Mesenchymal stem cell (in vitro differentiated cells and primary cell): Measurements from ENCODE around the gene PRSS38.

Source experiments
- DNase-seq: peaks from one replicate; pipeline ENCODE4 v3.0.0-alpha.2; 2013
- H2AFZ ChIP-seq: one replicate; pipeline ENCODE4 v1.6.1; 2013; ENCODE audit warnings: low read depth, mild to moderate bottlenecking, control low read depth, inconsistent platforms, low read length, moderate library complexity
- H2AK5ac ChIP-seq: 2 replicates; pipeline ENCODE4 v1.6.1; 2013; ENCODE audit warnings: low read length, moderate library complexity, mild to moderate bottlenecking, inconsistent platforms; ENCODE audit not compliant: severe bottlenecking
- H2BK120ac ChIP-seq: one replicate; pipeline ENCODE4 v1.6.1; 2013; ENCODE audit warnings: low read depth, mild to moderate bottlenecking, inconsistent platforms, low read length, moderate library complexity
- H2BK12ac ChIP-seq, 2 experiments: one replicate each; pipeline ENCODE4 v1.6.1; 2013; ENCODE audit warnings: inconsistent platforms in 2 of 2, low read length in 2 of 2, mild to moderate bottlenecking in 2 of 2, moderate library complexity in 2 of 2, control low read depth in 1 of 2
- H2BK15ac ChIP-seq: one replicate; pipeline ENCODE4 v1.6.1; 2013; ENCODE audit warnings: mild to moderate bottlenecking, low read depth, inconsistent platforms; ENCODE audit not compliant: poor library complexity, severe bottlenecking
- H2BK5ac ChIP-seq: 2 replicates; pipeline ENCODE4 v1.6.1; 2013; ENCODE audit warnings: low read depth, mild to moderate bottlenecking, low read length, control low read depth, inconsistent platforms; ENCODE audit not compliant: poor library complexity, severe bottlenecking
- H3K14ac ChIP-seq, 2 experiments: one replicate each; pipeline ENCODE4 v1.6.1; 2013; ENCODE audit warnings: inconsistent platforms in 2 of 2, low read length in 2 of 2, control low read depth in 1 of 2, mild to moderate bottlenecking in 1 of 2, moderate library complexity in 1 of 2
- H3K18ac ChIP-seq, 2 experiments: one replicate each; pipeline ENCODE4 v1.6.1; 2013; ENCODE audit warnings: inconsistent platforms in 2 of 2, low read length in 2 of 2, control low read depth in 1 of 2, low read depth in 1 of 2, mild to moderate bottlenecking in 1 of 2
- H3K23ac ChIP-seq, 2 experiments: one replicate each; pipeline ENCODE4 v1.6.1; 2013; ENCODE audit warnings: inconsistent platforms in 2 of 2, low read length in 2 of 2, mild to moderate bottlenecking in 2 of 2, moderate library complexity in 2 of 2, control low read depth in 1 of 2
- H3K27ac ChIP-seq: 2 replicates; pipeline ENCODE4 v1.5.1; 2013; ENCODE audit warnings: mild to moderate bottlenecking, moderate library complexity, low read length, control low read depth, inconsistent platforms; ENCODE audit not compliant: poor library complexity, severe bottlenecking
- H3K27me3 ChIP-seq, 2 experiments: 2 replicates each; pipeline versions ENCODE4 v1.6.1 to v1.7.0; 2013; ENCODE audit warnings: low read length in 2 of 2, mild to moderate bottlenecking in 2 of 2, moderate library complexity in 2 of 2, control low read depth in 1 of 2, inconsistent platforms in 1 of 2; ENCODE audit not compliant: control insufficient read depth in 1 of 2, insufficient read depth in 1 of 2
- H3K36me3 ChIP-seq, 2 experiments: 2 replicates each; pipeline versions ENCODE4 v1.6.1 to v1.7.0; 2013; ENCODE audit warnings: low read length in 2 of 2, control low read depth in 1 of 2, inconsistent platforms in 1 of 2, low read depth in 1 of 2, mild to moderate bottlenecking in 1 of 2; ENCODE audit not compliant: insufficient read depth in 2 of 2, control insufficient read depth in 1 of 2
- H3K4ac ChIP-seq, 2 experiments: one replicate each; pipeline ENCODE4 v1.6.1; 2013; ENCODE audit warnings: inconsistent platforms in 2 of 2, low read length in 2 of 2, mild to moderate bottlenecking in 2 of 2, moderate library complexity in 2 of 2, control low read depth in 1 of 2, low read depth in 1 of 2
- H3K4me1 ChIP-seq: 2 replicates; pipeline ENCODE4 v1.6.1; 2013; ENCODE audit warnings: low read depth, low read length, control low read depth; ENCODE audit not compliant: control insufficient read depth, insufficient read depth
- H3K4me2 ChIP-seq: 2 replicates; pipeline ENCODE4 v1.6.1; 2013; ENCODE audit warnings: low read length, mild to moderate bottlenecking, inconsistent platforms; ENCODE audit not compliant: poor library complexity, severe bottlenecking
- H3K4me3 ChIP-seq, 2 experiments: 2 replicates each; pipeline versions ENCODE4 v1.5.1 to v1.7.0; 2013; ENCODE audit warnings: low read length in 2 of 2, mild to moderate bottlenecking in 2 of 2, control low read depth in 1 of 2, low read depth in 1 of 2; ENCODE audit not compliant: insufficient read depth in 1 of 2
- H3K79me1 ChIP-seq: replicated peaks from 2 replicates; pipeline ENCODE4 v1.6.1; 2013; ENCODE audit warnings: mild to moderate bottlenecking, control low read depth, low read length, inconsistent platforms; ENCODE audit not compliant: poor library complexity, severe bottlenecking
- H3K9ac ChIP-seq: 2 replicates; pipeline ENCODE4 v1.7.0; 2013; ENCODE audit warnings: mild to moderate bottlenecking, low read length, moderate library complexity
- H3K9me3 ChIP-seq: 2 replicates; pipeline ENCODE4 v1.7.0; 2013; ENCODE audit warnings: mild to moderate bottlenecking, low read length; ENCODE audit not compliant: control insufficient read depth
- H4K8ac ChIP-seq: one replicate; pipeline ENCODE4 v1.6.1; 2013; ENCODE audit warnings: inconsistent platforms, mild to moderate bottlenecking, low read length, moderate library complexity
- H4K91ac ChIP-seq: one replicate; pipeline ENCODE4 v1.6.1; 2013; ENCODE audit warnings: mild to moderate bottlenecking, low read length, inconsistent platforms
- WGBS: methylation state at CpG from one replicate; pipeline ENCODE4 v1.1.7; 2013; ENCODE audit warnings: mixed read lengths; 5-methylcytosine and 5-hydroxymethylcytosine counted together

PRSS38 gene

DNA sequence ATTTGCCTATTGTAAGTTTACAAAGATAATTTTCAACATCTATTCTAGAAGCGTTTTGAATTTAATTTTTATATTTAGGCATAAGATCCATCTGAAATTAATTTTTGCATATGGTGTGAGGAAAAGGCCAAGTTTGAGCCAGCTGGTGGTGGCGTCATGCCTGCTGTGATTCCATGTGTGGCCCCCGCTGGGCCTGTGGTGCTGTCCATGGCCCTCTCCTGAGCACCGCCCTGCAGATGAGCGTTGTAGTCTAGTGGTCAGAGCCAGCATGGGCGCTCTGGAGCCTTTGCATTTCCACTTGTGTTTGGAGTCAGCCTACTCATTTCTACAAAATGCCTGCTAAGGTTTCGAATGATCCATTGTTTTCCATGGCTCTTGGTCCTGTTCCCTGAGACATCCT is 22.7 kb downstream of the PRSS38 start:
- H3K4me3 ChIP-seq, result no peak overlapping the region
- no peak overlapping the region for H2AK5ac ChIP-seq
- H3K18ac ChIP-seq, result no peak overlapping the region
- H3K27me3 ChIP-seq, result peaks cover 0 to 3% of the 10 kb centered on the region in 2 experiments
- H2BK5ac ChIP-seq, result no peak overlapping the region
- no peak overlapping the region for H3K4ac ChIP-seq
- H3K9me3 ChIP-seq, result no peaks in the 10 kb centered on the region
- no peaks in the 10 kb centered on the region for H3K36me3 ChIP-seq
- H2BK15ac ChIP-seq, result no peak overlapping the region
- no peak for DNase-seq
- no peak overlapping the region for H4K91ac ChIP-seq
- no peak overlapping the region for H2BK120ac ChIP-seq
- H2BK12ac ChIP-seq, result no peak overlapping the region
- 83% methylated on average over 6 of the region's 7 CpGs for WGBS
- no peak overlapping the region for H3K27ac ChIP-seq
- H3K4me2 ChIP-seq, result no peak overlapping the region
- H3K14ac ChIP-seq, result no peak overlapping the region
- H3K23ac ChIP-seq, result no peak overlapping the region
- H3K9ac ChIP-seq, result no peak overlapping the region
- no peak overlapping the region for H2AFZ ChIP-seq
- H3K4me1 ChIP-seq, result no peaks in the 10 kb centered on the region
- no peaks in the 10 kb centered on the region for H3K79me1 ChIP-seq
- no peak overlapping the region for H4K8ac ChIP-seq

DNA sequence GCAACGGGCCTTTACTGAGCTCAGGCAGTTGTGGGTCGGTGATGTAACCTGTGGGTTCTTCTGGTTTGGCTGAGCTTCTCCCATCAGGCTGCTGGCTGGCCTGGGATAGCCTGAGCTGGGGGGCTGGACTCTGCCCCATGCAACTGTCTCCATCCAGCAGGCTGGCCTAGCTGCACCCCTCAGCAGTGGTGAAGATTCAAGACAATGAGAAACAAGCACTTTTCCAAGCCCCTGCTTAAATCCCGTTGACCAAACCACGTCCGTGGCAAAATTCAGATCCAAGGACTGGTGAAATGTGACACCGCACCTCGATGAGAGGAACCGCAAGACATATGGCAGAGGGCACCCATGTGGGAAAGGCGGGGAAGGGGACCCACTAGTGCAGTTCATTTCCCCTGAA is 25.6 kb downstream of the PRSS38 start:
- Histone ChIP-seq H3K79me1 (no peaks in the 10 kb centered on the region), H3K9ac (no peak overlapping the region), H3K23ac (no peak overlapping the region), H2BK5ac (no peak overlapping the region), H3K4me2 (no peak overlapping the region), H2BK15ac (no peak overlapping the region), H3K14ac (no peak overlapping the region), H4K91ac (no peak overlapping the region), H2BK12ac (no peak overlapping the region), H4K8ac (no peak overlapping the region), H3K36me3 (no peaks in the 10 kb centered on the region), H2AK5ac (no peak overlapping the region), H3K18ac (no peak overlapping the region), H2BK120ac (no peak overlapping the region), H3K9me3 (no peaks in the 10 kb centered on the region), H2AFZ (no peak overlapping the region), H3K4ac (no peak overlapping the region), H3K27ac (no peak overlapping the region), H3K4me3 (no peak overlapping the region), H3K4me1 (no peaks in the 10 kb centered on the region), H3K27me3 (peaks cover 0 to 3% of the 10 kb centered on the region in 2 experiments)
- DNase-seq, result no peak
- 82% methylated on average over 9 of the region's 9 CpGs for whole genome bisulfite sequencing

- no peaks in the 10 kb centered on the region for H3K79me1 ChIP-seq
- H3K4me1 ChIP-seq, result no peaks in the 10 kb centered on the region
- no peak overlapping the region for H3K27ac ChIP-seq
- no peak overlapping the region for H3K4me3 ChIP-seq
- H3K4me2 ChIP-seq, result no peak overlapping the region
- no peak overlapping the region for H3K18ac ChIP-seq
- H3K4ac ChIP-seq, result no peak overlapping the region
- no peaks in the 10 kb centered on the region for H3K36me3 ChIP-seq
- peaks cover 0 to 8% of the 10 kb centered on the region in 2 experiments for H3K27me3 ChIP-seq
- no peak overlapping the region for H3K14ac ChIP-seq
- H2BK5ac ChIP-seq, result no peak overlapping the region
- no peak overlapping the region for H3K23ac ChIP-seq
- H2AFZ ChIP-seq, result no peak overlapping the region
- H3K9me3 ChIP-seq, result peaks cover 6% of the 10 kb centered on the region
- no peak overlapping the region for H2BK15ac ChIP-seq
- no peak for DNase-seq
- WGBS, result 75% methylated on average over 5 of the region's 5 CpGs
- no peak overlapping the region for H2BK12ac ChIP-seq
- H2AK5ac ChIP-seq, result no peak overlapping the region
- H3K9ac ChIP-seq, result no peak overlapping the region
- no peak overlapping the region for H4K91ac ChIP-seq
- no peak overlapping the region for H2BK120ac ChIP-seq
- H4K8ac ChIP-seq, result no peak overlapping the region
Measured at GRCh38 chr1:227844320-227845146, 29.1 kb downstream of the PRSS38 start.

- Histone ChIP-seq H3K14ac (no peak overlapping the region), H4K8ac (no peak overlapping the region), H3K79me1 (no peaks in the 10 kb centered on the region), H2BK120ac (no peak overlapping the region), H3K23ac (no peak overlapping the region), H3K27ac (no peak overlapping the region), H2AFZ (no peak overlapping the region), H2AK5ac (no peak overlapping the region), H3K4me1 (no peaks in the 10 kb centered on the region), H3K9ac (no peak overlapping the region), H3K4me3 (no peak overlapping the region), H3K4me2 (no peak overlapping the region), H3K18ac (no peak overlapping the region), H3K27me3 (peaks cover 0 to 7% of the 10 kb centered on the region in 2 experiments), H2BK5ac (no peak overlapping the region), H3K9me3 (peaks cover 6% of the 10 kb centered on the region), H4K91ac (no peak overlapping the region), H2BK12ac (no peak overlapping the region), H3K36me3 (no peaks in the 10 kb centered on the region), H2BK15ac (no peak overlapping the region), H3K4ac (no peak overlapping the region)
- no peak for DNase-seq
- WGBS, result 55% methylated on average over 3 of the region's 3 CpGs
Measured at GRCh38 chr1:227845147-227845458, 29.6 kb downstream of the PRSS38 start.
